Body of pancreas (tissue), 4 donors: ENCODE results near the gene PRDM16. TPM values are rescaled to one million over a fixed set of nuclear protein-coding genes. Genes with fewer than 3 reads are reported as not detected.

ENCODE experiments used
- ATAC-seq: fragments of 150-250 bp; one replicate; pipeline ENCODE4 v1.9.1; 2016
- DNase-seq, 4 donors: peaks; one replicate each; pipeline ENCODE4 v3.0.0-alpha.2; 2019
- H3K27ac ChIP-seq, 4 donors: fragments of 200-600 bp; sonication (generic); 1 replicate in 3 of 4; 2 replicates in 1 of 4; pipeline versions ENCODE4 v1.5.1 to v1.6.1; 2016 to 2019; ENCODE audit warnings: mild to moderate bottlenecking in 1 of 4, mixed read lengths in 1 of 4, moderate library complexity in 1 of 4
- H3K27me3 ChIP-seq, 2 donors: fragments of 200-600 bp; sonication (generic); one replicate each; pipeline ENCODE4 v1.6.0; 2016; ENCODE audit warnings: mild to moderate bottlenecking in 1 of 2
- H3K36me3 ChIP-seq, 2 donors: fragments of 200-600 bp; sonication (generic); replicated peaks in 1 of 2; 2 replicates each; pipeline ENCODE4 v1.5.1; 2016; ENCODE audit warnings: low read depth in 2 of 2; ENCODE audit not compliant: insufficient read depth in 1 of 2
- H3K4me1 ChIP-seq: fragments of 200-600 bp; sonication (generic); one replicate; pipeline ENCODE4 v1.6.0; 2016
- H3K4me3 ChIP-seq, 2 donors: fragments of 200-600 bp; sonication (generic); 1 replicate in 1 of 2; 2 replicates in 1 of 2; pipeline ENCODE4 v1.5.1; 2016 to 2019
- H3K9me3 ChIP-seq, 3 donors: fragments of 200-600 bp; sonication (generic); 1 replicate in 2 of 3; 2 replicates in 1 of 3; pipeline ENCODE4 v1.5.1; 2016
- CTCF ChIP-seq, 7 experiments: fragments of 450-650 bp in 4 of 7; fragments of 200-600 bp in 3 of 7; sonication (generic) in 3 of 7; IDR thresholded peaks; one replicate each; pipeline ENCODE4 v1.5.1; 2016 to 2019; ENCODE audit warnings: antibody characterized with exemption in 7 of 7
- POLR2A ChIP-seq, 3 donors: fragments of 450-650 bp; IDR thresholded peaks; one replicate each; pipeline ENCODE4 v1.6.1; 2016; ENCODE audit warnings: antibody characterized with exemption in 3 of 3, mild to moderate bottlenecking in 2 of 3
- WGBS, 2 donors: methylation state at CpG; one replicate each; pipeline ENCODE4 v1.1.5; 2017; 5-methylcytosine and 5-hydroxymethylcytosine counted together
- intact Hi-C: fragments of 100-400 bp; cut with DNase I; formaldehyde crosslinking; loops from one replicate; pipeline ENCODE4 v1.15.1; 2023
- total RNA-seq, 2 donors: library from RNA; depleted of rRNA; stranded (reverse); fragments of >200 nt; gene quantifications; one replicate each; pipeline ENCODE4 v1.1.0, GENCODE V29; 2016

PRDM16 gene
- total RNA-seq, 2 donors from 2014 or later = 15.2 to 16.6 TPM

DNA sequence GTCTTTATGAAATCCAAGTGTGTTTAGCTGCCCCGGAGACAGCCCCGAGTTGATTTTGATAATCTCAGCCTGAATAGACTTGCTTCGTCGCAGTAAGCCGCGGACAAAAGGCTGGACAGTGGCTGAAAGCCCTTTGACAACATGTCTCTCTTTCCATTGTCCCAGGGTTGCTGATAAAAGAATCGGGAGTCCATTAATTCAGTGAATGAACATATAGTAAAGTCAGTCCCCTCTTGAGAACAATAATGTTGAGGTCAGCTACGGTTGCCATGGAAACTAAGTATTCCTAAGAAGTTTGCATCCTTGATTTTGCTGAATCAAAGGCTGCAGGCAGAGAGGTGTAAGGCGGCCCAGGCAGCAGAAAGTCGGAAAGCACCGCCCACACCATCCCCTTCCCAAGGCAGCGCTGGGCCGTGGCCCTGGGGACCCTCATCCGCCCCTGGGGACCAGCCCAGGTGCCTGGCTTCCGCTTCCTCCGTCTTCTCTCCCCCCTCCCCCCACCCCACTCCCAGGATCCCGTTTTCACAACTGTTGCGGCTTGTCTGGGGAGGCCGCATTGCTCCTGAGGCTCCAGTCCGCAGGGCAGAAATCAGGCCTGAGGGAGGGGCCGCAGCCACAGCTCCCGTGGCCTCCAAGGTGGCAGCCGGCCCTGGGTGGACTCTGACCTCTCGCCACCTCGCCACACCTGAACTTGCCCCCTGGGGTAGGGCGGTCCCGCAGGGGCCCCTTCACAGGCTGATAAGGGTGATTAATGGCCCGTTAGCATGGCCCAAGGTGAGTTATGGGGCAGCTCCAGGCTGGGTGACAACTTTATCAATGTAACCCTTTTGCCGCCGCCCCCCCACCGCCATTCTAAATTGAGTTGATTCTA is 180.9 kb downstream of the PRDM16 start:
- ATAC-seq = peak; percentile 74
- peak overlapping the region; percentile 52 to 82 (median 74) for H3K27ac ChIP-seq
- intact Hi-C loops = no loop called here
- H3K4me1 ChIP-seq = peaks cover 52% of the 10 kb centered on the region
- DNase-seq = peak; percentile 45 to 66 (median 56)
- TF ChIP-seq CTCF (IDR thresholded peaks at IDR 0.05) (no peak), POLR2A (IDR thresholded peaks at IDR 0.05) (no peak)
- no peaks in the 10 kb centered on the region for H3K27me3 ChIP-seq
- 24 to 26% methylated on average over 24 to 31 of the region's 31 CpGs for WGBS, 2 donors
- no peaks in the 10 kb centered on the region for H3K36me3 ChIP-seq
- H3K9me3 ChIP-seq = no peaks in the 10 kb centered on the region
- no peak overlapping the region for H3K4me3 ChIP-seq

- H3K36me3 ChIP-seq = no peaks in the 10 kb centered on the region
- peaks cover 48% of the 10 kb centered on the region for H3K4me1 ChIP-seq
- intact Hi-C loops = no loop called here
- DNase-seq (no peak), ATAC-seq (peak; percentile 5)
- no peak for TF ChIP-seq CTCF (IDR thresholded peaks at IDR 0.05)
- TF ChIP-seq POLR2A (IDR thresholded peaks at IDR 0.05) = no peak
- no peaks in the 10 kb centered on the region for H3K27me3 ChIP-seq
- WGBS, 2 donors = 20 to 42% methylated on average over 2 to 5 of the region's 5 CpGs
- no peaks in the 10 kb centered on the region for H3K9me3 ChIP-seq
- H3K27ac ChIP-seq = peak overlapping the region; percentile 52 to 82 (median 74)
- no peak overlapping the region for H3K4me3 ChIP-seq
These were observed 181.6 kb downstream of the PRDM16 start for GRCh38 chr1:3250624-3251023.

DNA sequence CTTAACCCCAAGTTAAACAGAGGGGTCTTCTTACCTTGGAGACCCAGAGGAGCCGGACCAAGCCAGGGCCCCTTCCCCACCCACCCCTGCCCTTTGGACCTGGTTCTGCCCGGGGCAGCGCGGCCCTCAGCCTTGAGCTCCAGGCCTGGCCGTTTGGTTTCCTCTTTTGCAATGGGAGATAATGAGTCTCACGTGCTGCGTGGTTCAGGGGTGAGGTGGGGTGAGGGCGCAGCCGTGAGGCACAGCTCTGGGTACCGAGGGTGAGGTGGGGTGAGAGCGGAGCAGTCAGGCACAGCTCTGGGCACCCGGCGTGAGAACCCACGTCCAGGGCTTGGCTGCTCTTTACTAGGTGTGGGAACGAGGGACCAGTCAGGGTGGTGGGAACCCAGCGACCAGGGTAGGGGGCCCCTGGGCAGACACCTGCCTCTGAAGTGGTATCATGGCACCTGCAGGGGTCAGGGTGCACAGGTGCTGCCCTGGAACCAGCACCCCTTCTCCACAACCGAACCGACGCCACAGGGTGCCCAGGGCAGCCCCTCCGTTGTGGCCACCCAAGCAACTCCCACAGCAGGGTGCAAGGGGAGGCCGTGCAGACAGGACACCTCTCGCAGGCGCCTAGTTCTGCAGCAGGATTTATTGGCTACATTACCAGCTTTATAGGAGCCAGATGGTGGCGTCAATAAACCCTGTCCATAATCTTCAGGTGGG is 182.2 kb downstream of the PRDM16 start:
- TF ChIP-seq POLR2A (IDR thresholded peaks at IDR 0.05) = no peak
- TF ChIP-seq CTCF (IDR thresholded peaks at IDR 0.05) = no peak
- 33 to 47% methylated on average over 15 to 23 of the region's 24 CpGs for WGBS, 2 donors
- Histone ChIP-seq H3K27ac (peak overlapping the region in 3 of 4 donors; percentile 70 to 82 (median 77)), H3K4me1 (peaks cover 48% of the 10 kb centered on the region), H3K4me3 (no peak overlapping the region), H3K27me3 (no peaks in the 10 kb centered on the region), H3K36me3 (no peaks in the 10 kb centered on the region), H3K9me3 (no peaks in the 10 kb centered on the region)
- no peak for ATAC-seq
- peak in 1 of 4 donors; percentile 26 for DNase-seq
- intact Hi-C loops = no loop called here

DNA sequence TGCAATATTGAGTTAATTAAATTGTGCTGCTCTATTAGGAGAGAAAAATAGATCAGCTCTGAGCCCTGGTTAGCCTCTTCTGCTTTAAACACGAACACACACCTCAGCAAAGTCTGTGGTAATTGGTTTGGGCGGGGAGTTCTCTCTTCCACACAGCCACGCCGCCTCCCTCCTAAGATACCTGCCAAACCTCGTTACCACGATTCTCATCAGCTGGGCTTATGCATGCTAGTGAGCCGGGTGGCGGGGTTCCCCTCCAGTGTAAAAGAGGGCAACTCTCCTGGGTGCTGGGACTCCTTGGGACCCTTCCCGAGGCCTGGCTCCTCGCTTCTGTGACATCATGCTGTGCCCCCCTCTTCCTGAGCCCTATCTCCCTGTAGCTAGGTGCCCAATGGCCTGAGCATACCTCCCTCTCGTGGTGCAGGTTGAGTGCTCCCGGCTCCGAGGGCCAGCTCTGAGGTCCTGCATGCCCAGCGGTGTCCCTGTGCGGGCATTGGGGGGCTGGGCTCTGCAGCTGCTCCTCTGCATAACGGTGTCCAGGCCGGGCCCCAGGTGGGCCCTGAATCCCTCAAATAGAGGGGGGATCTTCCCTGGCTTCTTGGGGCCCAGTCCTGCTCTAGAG is 182.9 kb downstream of the PRDM16 start:
- Histone ChIP-seq H3K9me3 (no peaks in the 10 kb centered on the region), H3K36me3 (no peaks in the 10 kb centered on the region), H3K4me3 (no peak overlapping the region), H3K4me1 (peaks cover 48% of the 10 kb centered on the region), H3K27me3 (no peaks in the 10 kb centered on the region), H3K27ac (peak overlapping the region in 3 of 4 donors; percentile 70 to 82 (median 77))
- 40 to 61% methylated on average over 10 to 17 of the region's 17 CpGs for WGBS, 2 donors
- TF ChIP-seq POLR2A (IDR thresholded peaks at IDR 0.05) (no peak), CTCF (IDR thresholded peaks at IDR 0.05) (peak in 2 of 7 experiments; percentile 21 to 26)
- DNase-seq = peak in 3 of 4 donors; percentile 28 to 42 (median 36)
- no peak for ATAC-seq
- intact Hi-C loops = no loop called here
